ENCODE results near the gene RMDN2. TPM values are rescaled to one million over a fixed set of nuclear protein-coding genes. Genes with fewer than 3 reads are reported as not detected.

RMDN2 gene
- total and polyA plus RNA-seq, 10 of the 15 experiments (the other 5 are each of a cell fraction or from before 2014, with no cell fraction given) = 2.6 to 12.4 (median 9.2) TPM

- BruUV-seq (replicated peaks) = no TSS peak
- ATAC-seq (no peak), FAIRE-seq (no peak), DNase-seq (ENCODE audit: low read depth, low spot score) (no peak)
- TF ChIP-seq CBX3 (IDR thresholded peaks at IDR 0.05; ENCODE audit: borderline replicate concordance, low read depth) (no peak), RAD51 (IDR thresholded peaks at IDR 0.05) (no peak), CHD4 (IDR thresholded peaks at IDR 0.05) (no peak), ZZZ3 (IDR thresholded peaks at IDR 0.05; ENCODE audit: control insufficient read depth, insufficient read length, low read depth) (no peak), PAX5 (IDR thresholded peaks at IDR 0.05; ENCODE audit: borderline replicate concordance, low read depth, low read length) (no peak), BRCA1 (IDR thresholded peaks at IDR 0.05; ENCODE audit: low read depth, low read length) (no peak), PML (IDR thresholded peaks at IDR 0.05; ENCODE audit: low read length) (no peak), RFX5 (IDR thresholded peaks at IDR 0.05; ENCODE audit: low read depth, low read length) (no peak), MEF2B (IDR thresholded peaks at IDR 0.05; ENCODE audit: partially characterized antibody, poor library complexity, severe bottlenecking) (no peak), SREBF2 (IDR thresholded peaks at IDR 0.05; ENCODE audit: low read length) (no peak), TARDBP (IDR thresholded peaks at IDR 0.05; ENCODE audit: borderline replicate concordance) (no peak), EED (IDR thresholded peaks at IDR 0.05; ENCODE audit: low read depth) (no peak), EZH2 (IDR thresholded peaks at IDR 0.05; ENCODE audit: borderline replicate concordance, control insufficient read depth, low read depth, low read length) (no peak), SUPT20H (IDR thresholded peaks at IDR 0.05; ENCODE audit: borderline replicate concordance, control insufficient read depth, low read depth, low read length) (no peak), SIN3A (IDR thresholded peaks at IDR 0.05; ENCODE audit: low read depth, low read length) (no peak), FOXK2 (IDR thresholded peaks at IDR 0.05) (no peak)
- intact Hi-C loops (cut with micrococcal nuclease; ENCODE audit: unreplicated experiment) (loop anchor here (5.0 to 10.0 kb wide), 4 partner anchors 88 to 482 kb away; partner anchors contain the start of genes CDC42EP3 and CYP1B1), in situ Hi-C loops (cut with MboI) (no loop called here)
- Histone ChIP-seq H3K79me2 (ENCODE audit: control insufficient read depth, insufficient read depth, low read length) (no peaks in the 10 kb centered on the region), H3K4me1 (ENCODE audit: control insufficient read depth, insufficient read depth, low read length) (peaks cover 43% of the 10 kb centered on the region), H3K27me3 (replicated peaks in 1 of 2; ENCODE audit: control insufficient read depth in 2 of 2, insufficient read depth in 2 of 2, low read length in 1 of 2) (no peaks in the 10 kb centered on the region), H2AFZ (ENCODE audit: control insufficient read depth, low read depth, low read length) (no peak overlapping the region; the same call in 1 of the 2 replicates), H4K20me1 (ENCODE audit: control insufficient read depth, insufficient read depth) (no peaks in the 10 kb centered on the region), H3K4me2 (ENCODE audit: control insufficient read depth, insufficient read depth) (no peak overlapping the region), H3K36me3 (ENCODE audit: control insufficient read depth in 2 of 2, insufficient read depth in 2 of 2, low read length in 1 of 2) (no peaks in the 10 kb centered on the region), H3K4me3 (no peak overlapping the region), H3K9me3 (replicated peaks; ENCODE audit: control insufficient read depth, insufficient read depth, low read length) (peaks cover 2% of the 10 kb centered on the region; the same call in 1 of the 3 replicates), H3K27ac (ENCODE audit: control insufficient read depth, insufficient read depth) (no peak overlapping the region), H3K9ac (ENCODE audit: control insufficient read depth, insufficient read depth, low read length) (no peak overlapping the region)
- POLR2A ChIA-PET = interaction anchor here (1.1 kb wide), 1 partner anchor 504 kb away, joined by 3 read pairs; no protein-coding TSS in a partner anchor
- CTCF ChIA-PET = interaction anchor here (0.6 to 7.3 kb wide), 11 partner anchors 9 to 505 kb away, joined by 3 to 82 read pairs (median 3); no protein-coding TSS in a partner anchor
- RAD21 ChIA-PET (ENCODE audit: unreplicated experiment) = interaction anchor here (0.6 to 1.6 kb wide), 5 partner anchors 17 to 480 kb away, joined by 3 to 6 read pairs (median 3); no protein-coding TSS in a partner anchor
- SMC1A ChIA-PET (ENCODE audit: uncharacterized antibody, unreplicated experiment) = interaction anchor here (0.7 to 3.1 kb wide), 16 partner anchors 8 to 382 kb away, joined by 3 to 22 read pairs (median 4); no protein-coding TSS in a partner anchor
- WGBS (ENCODE audit: insufficient coverage, insufficient replicate concordance, low lambda C conversion rate, missing lambda C conversion rate) = 83% methylated on average over 4 of the region's 4 CpGs
Measured at GRCh38 chr2:37894601-37895000, 30.5 kb upstream of the RMDN2 start.
